Endodermal cell (in vitro differentiated cells): Measurements from ENCODE around the gene MTPN. TPM values are rescaled to one million over a fixed set of nuclear protein-coding genes. Genes with fewer than 3 reads are reported as not detected.

ENCODE experiments used
- DNase-seq: peaks from one replicate; pipeline ENCODE4 v3.0.0-alpha.2; 2017
- H3K27ac ChIP-seq: 2 replicates; pipeline ENCODE4 v1.5.1; 2013; ENCODE audit warnings: mild to moderate bottlenecking, low read depth, low read length, moderate library complexity
- H3K27me3 ChIP-seq: 2 replicates; pipeline ENCODE4 v1.6.1; 2013; ENCODE audit warnings: mild to moderate bottlenecking, low read length, moderate library complexity; ENCODE audit not compliant: insufficient read depth, control insufficient read depth, poor library complexity, severe bottlenecking
- H3K36me3 ChIP-seq: 2 replicates; pipeline ENCODE4 v1.7.0; 2013; ENCODE audit warnings: mild to moderate bottlenecking, low read length, moderate library complexity; ENCODE audit not compliant: control insufficient read depth, insufficient read depth
- H3K4me1 ChIP-seq: one replicate; pipeline ENCODE4 v1.7.0; 2013; ENCODE audit warnings: low read length; ENCODE audit not compliant: control insufficient read depth, insufficient read depth
- H3K4me3 ChIP-seq: 2 replicates; pipeline ENCODE4 v1.5.1; 2013; ENCODE audit warnings: mild to moderate bottlenecking, low read length, moderate library complexity
- H3K9ac ChIP-seq: 2 replicates; pipeline ENCODE4 v1.6.1; 2013; ENCODE audit warnings: mild to moderate bottlenecking, low read length, moderate library complexity; ENCODE audit not compliant: poor library complexity, severe bottlenecking; ENCODE audit errors: extremely low read depth
- H3K9me3 ChIP-seq: 2 replicates; pipeline ENCODE4 v1.6.1; 2013; ENCODE audit warnings: mild to moderate bottlenecking, low read length, moderate library complexity; ENCODE audit not compliant: control insufficient read depth
- H3K27ac Mint-ChIP-seq: 2 replicates; pipeline ENCODE4 v1.8.0; 2020; ENCODE audit warnings: mixed read lengths
- H3K27me3 Mint-ChIP-seq: 2 replicates; pipeline ENCODE4 v1.8.0; 2021; ENCODE audit warnings: mild to moderate bottlenecking, mixed read lengths; ENCODE audit not compliant: insufficient read depth
- H3K36me3 Mint-ChIP-seq: 2 replicates; pipeline ENCODE4 v1.8.0; 2020; ENCODE audit warnings: low read depth, mixed read lengths
- H3K4me1 Mint-ChIP-seq: 2 replicates; pipeline ENCODE4 v1.8.0; 2020; ENCODE audit warnings: mixed read lengths
- H3K4me3 Mint-ChIP-seq: 2 replicates; pipeline ENCODE4 v1.8.0; 2020; ENCODE audit warnings: mild to moderate bottlenecking, moderate library complexity, mixed read lengths
- H3K9me3 Mint-ChIP-seq: 2 replicates; pipeline ENCODE4 v1.8.0; 2020; ENCODE audit warnings: mild to moderate bottlenecking, mixed read lengths
- CTCF ChIP-seq: fragments of 200-600 bp; sonication (generic); conservative IDR thresholded peaks from 2 replicates; pipeline ENCODE4 v1.5.0; 2021; ENCODE audit warnings: antibody characterized with exemption, mild to moderate bottlenecking
- WGBS, 2 experiments: methylation state at CpG; one replicate each; pipeline versions ENCODE4 v1.1.5 to v1.1.7; 2013; ENCODE audit warnings: missing lambda C conversion rate in 2 of 2, mixed read lengths in 1 of 2; ENCODE audit not compliant: insufficient coverage in 1 of 2, insufficient read length in 1 of 2; 5-methylcytosine and 5-hydroxymethylcytosine counted together
- total RNA-seq, 2 donors: library from RNA; stranded (reverse); fragmentation: NEBNext Ultra II Directional in 1 of 2; extraction: Animal tissue kit (Norgen Biotek cat#: 25700) in 1 of 2; gene quantifications; 2 replicates in 1 of 2; 3 replicates in 1 of 2; pipeline ENCODE4 v1.2.1, GENCODE V29; 2021

MTPN gene
- total RNA-seq, 2 donors from 2014 or later: 80.3 to 102 TPM

- Mint-ChIP-seq H3K9me3 (peaks cover 8% of the 10 kb centered on the region), H3K36me3 (peaks cover 3% of the 10 kb centered on the region), H3K4me3 (no peak overlapping the region), H3K4me1 (peaks cover 25% of the 10 kb centered on the region), H3K27me3 (no peaks in the 10 kb centered on the region), H3K27ac (no peak overlapping the region)
- Histone ChIP-seq H3K36me3 (peaks cover 4% of the 10 kb centered on the region), H3K4me1 (peaks cover 2% of the 10 kb centered on the region), H3K9me3 (peaks cover 5% of the 10 kb centered on the region), H3K9ac (no peak overlapping the region), H3K27me3 (no peaks in the 10 kb centered on the region), H3K27ac (no peak overlapping the region), H3K4me3 (no peak overlapping the region)
- DNase-seq: no peak
- TF ChIP-seq CTCF: no peak
Measured at GRCh38 chr7:135979471-135980011, 2.4 kb upstream of the MTPN start.

GRCh38 chr7:135978624-135979023 is 1.5 kb upstream of the MTPN start:
- Mint-ChIP-seq H3K4me1 (peaks cover 28% of the 10 kb centered on the region), H3K9me3 (peaks cover 5% of the 10 kb centered on the region), H3K27ac (no peak overlapping the region), H3K27me3 (no peaks in the 10 kb centered on the region), H3K36me3 (peaks cover 7% of the 10 kb centered on the region), H3K4me3 (no peak overlapping the region)
- H3K36me3 ChIP-seq: peaks cover 7% of the 10 kb centered on the region
- no peak for DNase-seq
- H3K4me3 ChIP-seq: no peak overlapping the region
- H3K27ac ChIP-seq: no peak overlapping the region
- H3K4me1 ChIP-seq: peaks cover 2% of the 10 kb centered on the region
- peaks cover 5% of the 10 kb centered on the region for H3K9me3 ChIP-seq
- no peak overlapping the region for H3K9ac ChIP-seq
- H3K27me3 ChIP-seq: no peaks in the 10 kb centered on the region
- no peak for TF ChIP-seq CTCF
- 93 to 94% methylated on average over 4 of the region's 4 CpGs for WGBS, 2 experiments

GRCh38 chr7:135977742-135978066 is 545 bp upstream of the MTPN start:
- no peak overlapping the region for H3K27ac Mint-ChIP-seq
- H3K36me3 ChIP-seq: peaks cover 15% of the 10 kb centered on the region
- no peak for TF ChIP-seq CTCF
- no peak overlapping the region for H3K27ac ChIP-seq
- H3K4me3 ChIP-seq: peak overlapping the region; percentile 94
- H3K4me3 Mint-ChIP-seq: peak overlapping the region; percentile 99
- H3K4me1 Mint-ChIP-seq: peaks cover 28% of the 10 kb centered on the region
- H3K4me1 ChIP-seq: peaks cover 2% of the 10 kb centered on the region
- peaks cover 5% of the 10 kb centered on the region for H3K9me3 ChIP-seq
- H3K27me3 Mint-ChIP-seq: no peaks in the 10 kb centered on the region
- no peak for DNase-seq
- peaks cover 10% of the 10 kb centered on the region for H3K36me3 Mint-ChIP-seq
- no peaks in the 10 kb centered on the region for H3K27me3 ChIP-seq
- WGBS, 2 experiments: 83 to 86% methylated on average over 1 to 6 of the region's 6 CpGs
- no peak overlapping the region for H3K9ac ChIP-seq
- H3K9me3 Mint-ChIP-seq: peaks cover 5% of the 10 kb centered on the region
